Left lung (tissue), 14 donors: Measurements from ENCODE around the gene PDZD7. TPM values are rescaled to one million over a fixed set of nuclear protein-coding genes. Genes with fewer than 3 reads are reported as not detected.

Source experiments
- ATAC-seq: fragments of 200-7000 bp; cut with Tn5 transposase; one replicate; pipeline ENCODE4 v1.9.1; 2020; ENCODE audit warnings: moderate library complexity
- DNase-seq, 4 donors: peaks; one replicate each; pipeline ENCODE4 v3.0.0-alpha.2; 2013 to 2020
- H3K27ac ChIP-seq, 2 donors: fragments of 200-600 bp; sonication (generic) in 1 of 2; one replicate each; pipeline versions ENCODE4 v1.5.0 to v1.8.0; 2020 to 2021
- H3K27me3 ChIP-seq, 2 donors: fragments of 200-600 bp; sonication (generic) in 1 of 2; one replicate each; pipeline versions ENCODE4 v1.5.0 to v1.8.0; 2020 to 2021
- H3K36me3 ChIP-seq, 2 donors: fragments of 200-600 bp; sonication (generic) in 1 of 2; one replicate each; pipeline versions ENCODE4 v1.5.0 to v1.8.0; 2020 to 2021
- H3K4me1 ChIP-seq, 2 donors: fragments of 200-600 bp; one replicate each; pipeline ENCODE4 v1.8.0; 2021
- H3K4me3 ChIP-seq, 2 donors: fragments of 200-600 bp; sonication (generic) in 1 of 2; one replicate each; pipeline versions ENCODE4 v1.5.0 to v1.8.0; 2020 to 2021; ENCODE audit warnings: mild to moderate bottlenecking in 1 of 2
- H3K9me3 ChIP-seq, 2 donors: fragments of 200-600 bp; sonication (generic) in 1 of 2; one replicate each; pipeline versions ENCODE4 v1.5.0 to v1.8.0; 2020 to 2021
- intact Hi-C, 2 donors: fragments of 100-400 bp; cut with DNase I; formaldehyde crosslinking; loops; one replicate each; pipeline versions ENCODE4 v1.11.2 to v1.14.2; 2022
- long read RNA-seq, 12 donors: library from polyadenylated mRNA in 2 of 12; unstranded in 2 of 12; transcript quantifications; one replicate each; pipeline ENCODE4 v2.0.0 and lab custom pipeline, GENCODE V29; 2019 to 2026
- polyA plus RNA-seq, 6 donors: library from polyadenylated mRNA; unstranded; fragments of 120-200 nt; gene quantifications; one replicate each; pipeline ENCODE4 v1.2.1, GENCODE V29; 2013; ENCODE audit not compliant: insufficient read length in 6 of 6
- total RNA-seq, 2 donors: library from RNA; stranded (reverse); fragmentation: NEBNext Ultra II Directional; extraction: Animal tissue kit (Norgen Biotek cat#: 25700); gene quantifications; one replicate each; pipeline ENCODE4 v1.2.1, GENCODE V29; 2021
- TF ChIP-seq, protein P1 (sequence below), 2 donors: fragments of 200-600 bp; sonication (generic) in 1 of 2; IDR thresholded peaks; one replicate each; pipeline versions ENCODE4 v1.5.0 to v1.8.0; 2021; ENCODE audit warnings: antibody characterized with exemption in 2 of 2
- donor health status: DM: no; HTN: yes; CAD: no.
- donor health status: DM: no; HTN: no; CAD: no.

The PDZD7 gene
- total RNA-seq (under 1 TPM; 0.58 to 0.96 TPM), polyA plus RNA-seq (under 1 TPM; 0.41 to 0.80 (median 0.71) TPM)
- long read RNA-seq, donor 1, partial matches to known transcripts = 149 of 155 reads
- long read RNA-seq, donor 1, other reads (novel, unspliced or antisense) = 6 of 155 reads
- long read RNA-seq, donor 2, partial matches to known transcripts = 6 of 6 reads
- long read RNA-seq, donor 2, other reads (novel, unspliced or antisense) = 0 of 6 reads
- long read RNA-seq, donor 3, partial matches to known transcripts = 6 of 16 reads
- long read RNA-seq, donor 3, other reads (novel, unspliced or antisense) = 10 of 16 reads
- long read RNA-seq, donor 4 = 0 reads
- long read RNA-seq, donor 5 = 0 reads
- long read RNA-seq, donor 6 = 0 reads
- long read RNA-seq, donor 7 = 0 reads
- long read RNA-seq, donor 8, partial matches to known transcripts = 55 of 55 reads
- long read RNA-seq, donor 8, other reads (novel, unspliced or antisense) = 0 of 55 reads
- long read RNA-seq, donor 9 = 0 reads
- long read RNA-seq, donor 10 = 0 reads
- long read RNA-seq, donor 11, partial matches to known transcripts = 0 of 1 reads
- long read RNA-seq, donor 11, other reads (novel, unspliced or antisense) = 0 of 1 reads
- long read RNA-seq, donor 12 = 0 reads

DNA sequence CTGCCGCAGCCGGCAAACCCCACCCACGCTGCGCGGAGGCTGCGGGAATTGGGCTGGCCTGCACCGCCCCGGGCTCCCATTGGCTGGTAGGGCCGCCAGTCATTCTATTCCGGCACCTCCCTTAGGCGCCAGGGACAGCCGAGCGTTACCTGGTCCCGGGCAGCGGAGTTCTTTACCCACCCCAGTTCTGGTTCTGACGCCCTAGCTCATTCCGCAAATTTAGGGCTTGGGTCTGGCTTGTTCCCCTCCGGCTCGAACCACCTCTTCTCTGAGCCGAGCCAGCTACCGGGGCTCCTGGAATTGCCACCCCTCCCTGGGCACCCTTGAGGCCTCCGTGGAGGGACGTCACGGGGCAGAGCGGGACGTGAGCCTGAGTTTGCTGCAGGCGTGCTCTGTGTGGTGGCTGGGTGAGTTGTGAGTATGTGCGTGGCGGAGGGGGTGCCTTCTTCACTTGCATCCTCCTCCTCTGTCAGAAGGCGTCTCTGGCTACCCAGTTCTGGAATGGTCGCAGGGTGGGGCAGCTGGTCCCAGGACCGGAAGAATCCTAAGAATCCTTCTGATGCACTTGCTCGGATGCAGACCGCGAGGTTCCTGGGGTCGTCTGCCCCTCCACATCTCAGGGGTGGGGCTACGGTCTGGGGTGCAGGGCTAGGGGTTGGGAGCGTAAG lies at the start of gene PDZD7, which contains the start of gene SFXN3:
TSS of gene PDZD7 (minus strand) at position 2 of the 668 bp plus-strand sequence. CDS start 910 bp downstream, outside the sequence.
TSS of gene SFXN3 (plus strand) at position 107 of the 668 bp plus-strand sequence. CDS start 3,461 bp downstream, outside the sequence.
- TF ChIP-seq, protein P1, sequence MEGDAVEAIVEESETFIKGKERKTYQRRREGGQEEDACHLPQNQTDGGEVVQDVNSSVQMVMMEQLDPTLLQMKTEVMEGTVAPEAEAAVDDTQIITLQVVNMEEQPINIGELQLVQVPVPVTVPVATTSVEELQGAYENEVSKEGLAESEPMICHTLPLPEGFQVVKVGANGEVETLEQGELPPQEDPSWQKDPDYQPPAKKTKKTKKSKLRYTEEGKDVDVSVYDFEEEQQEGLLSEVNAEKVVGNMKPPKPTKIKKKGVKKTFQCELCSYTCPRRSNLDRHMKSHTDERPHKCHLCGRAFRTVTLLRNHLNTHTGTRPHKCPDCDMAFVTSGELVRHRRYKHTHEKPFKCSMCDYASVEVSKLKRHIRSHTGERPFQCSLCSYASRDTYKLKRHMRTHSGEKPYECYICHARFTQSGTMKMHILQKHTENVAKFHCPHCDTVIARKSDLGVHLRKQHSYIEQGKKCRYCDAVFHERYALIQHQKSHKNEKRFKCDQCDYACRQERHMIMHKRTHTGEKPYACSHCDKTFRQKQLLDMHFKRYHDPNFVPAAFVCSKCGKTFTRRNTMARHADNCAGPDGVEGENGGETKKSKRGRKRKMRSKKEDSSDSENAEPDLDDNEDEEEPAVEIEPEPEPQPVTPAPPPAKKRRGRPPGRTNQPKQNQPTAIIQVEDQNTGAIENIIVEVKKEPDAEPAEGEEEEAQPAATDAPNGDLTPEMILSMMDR (IDR thresholded peaks at IDR 0.05) = no peak
- peak within 1 kb of the TSS; percentile 60 to 65 for H3K4me3 ChIP-seq
- H3K4me1 ChIP-seq = peaks cover 6 to 25% of the 10 kb centered on the region in 2 donors
- H3K27ac ChIP-seq = peak within 1 kb of the TSS; percentile 93 to 95
- no peaks in the 10 kb centered on the region for H3K9me3 ChIP-seq
- intact Hi-C loops = no loop called here
- H3K36me3 ChIP-seq = peaks cover 0 to 19% of the 10 kb centered on the region in 2 donors
- ATAC-seq = peak; percentile 89
- peak; percentile 83 to 99 (median 94) for DNase-seq
- H3K27me3 ChIP-seq = peaks cover 4 to 21% of the 10 kb centered on the region in 2 donors

GRCh38 chr10:101079874-101080273 lies 48.9 kb upstream of the PDZD7 start:
- ATAC-seq = no peak
- Histone ChIP-seq H3K4me3 (no peak overlapping the region), H3K27ac (no peak overlapping the region), H3K4me1 (no peaks in the 10 kb centered on the region), H3K36me3 (no peaks in the 10 kb centered on the region), H3K27me3 (peaks cover 8 to 96% of the 10 kb centered on the region in 2 donors), H3K9me3 (no peaks in the 10 kb centered on the region)
- intact Hi-C loops = no loop called here
- DNase-seq = no peak
- TF ChIP-seq, protein P1 (IDR thresholded peaks at IDR 0.05) = no peak

DNA sequence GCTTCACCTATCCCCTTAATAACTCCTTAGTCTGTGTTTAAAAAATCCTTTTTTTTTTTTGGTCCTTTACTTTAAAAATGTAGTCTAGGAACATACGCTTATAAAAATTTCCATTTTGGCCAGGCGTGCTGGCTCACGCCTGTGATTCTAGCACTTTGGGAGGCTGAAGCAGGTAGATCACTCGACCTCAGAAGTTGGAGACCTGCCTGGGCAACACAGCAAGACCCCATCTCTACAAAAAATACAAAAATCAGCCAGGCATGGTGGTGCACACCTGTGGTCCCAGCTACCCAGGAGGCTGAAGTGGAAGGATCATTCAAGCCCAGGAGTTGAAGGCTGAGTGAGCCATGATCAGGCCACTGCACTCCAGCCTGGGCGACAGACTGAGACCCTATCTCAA lies 45.7 kb upstream of the PDZD7 start:
- Histone ChIP-seq H3K4me3 (no peak overlapping the region), H3K9me3 (no peaks in the 10 kb centered on the region), H3K27ac (no peak overlapping the region), H3K4me1 (peaks cover 0 to 8% of the 10 kb centered on the region in 2 donors), H3K27me3 (peaks cover 13 to 97% of the 10 kb centered on the region in 2 donors), H3K36me3 (no peaks in the 10 kb centered on the region)
- TF ChIP-seq, protein P1 (IDR thresholded peaks at IDR 0.05) = no peak
- DNase-seq = no peak
- intact Hi-C loops = no loop called here
- ATAC-seq = no peak

GRCh38 chr10:101075775-101076174 lies 44.8 kb upstream of the PDZD7 start:
- Histone ChIP-seq H3K4me1 (peaks cover 0 to 11% of the 10 kb centered on the region in 2 donors), H3K4me3 (no peak overlapping the region), H3K27me3 (peaks cover 13 to 92% of the 10 kb centered on the region in 2 donors), H3K9me3 (no peaks in the 10 kb centered on the region), H3K36me3 (no peaks in the 10 kb centered on the region), H3K27ac (no peak overlapping the region)
- no peak for DNase-seq
- TF ChIP-seq, protein P1 (IDR thresholded peaks at IDR 0.05) = no peak
- intact Hi-C loops = no loop called here
- ATAC-seq = no peak
